ENCODE data around the gene CREB1. TPM values are rescaled to one million over a fixed set of nuclear protein-coding genes. Genes with fewer than 3 reads are reported as not detected.

The CREB1 gene
- total and polyA plus RNA-seq, 2 donors (not counting 1 experiment from before 2014, with no cell fraction given), result 42.5 to 156 TPM

DNA sequence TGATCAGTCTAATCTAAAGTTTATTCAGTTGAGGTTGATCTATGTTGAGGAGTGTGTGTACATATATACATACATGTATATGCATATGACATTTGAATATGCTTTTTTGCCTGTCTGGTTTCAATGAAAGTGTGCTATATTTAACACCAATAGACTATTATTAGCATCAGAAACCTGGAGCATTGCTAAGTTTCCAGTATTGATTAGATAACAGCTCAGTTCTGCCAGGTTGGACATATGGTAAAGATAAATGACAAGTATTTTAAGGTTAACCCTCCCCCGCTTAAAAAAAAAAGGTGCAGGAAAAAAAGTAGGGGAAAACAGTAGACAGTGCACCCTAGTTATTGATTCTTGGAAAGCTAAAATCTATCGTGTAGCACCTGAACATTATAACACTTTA, 19.4 kb downstream of the CREB1 start:
- Mint-ChIP-seq H3K27ac (no peak overlapping the region), H3K4me1 (peaks cover 54% of the 10 kb centered on the region), H3K9me3 (ENCODE audit: insufficient read depth) (no peaks in the 10 kb centered on the region), H3K4me3 (no peak overlapping the region), H3K27me3 (no peaks in the 10 kb centered on the region)
- DNase-seq (no peak), ATAC-seq (ENCODE audit: low read depth) (no peak)
- H3K4me1 ChIP-seq (ENCODE audit: control insufficient read depth in 2 of 2, insufficient read depth in 2 of 2, low read length in 2 of 2), result peaks cover 3 to 9% of the 10 kb centered on the region in 2 donors
- no peak overlapping the region for H3K4me2 ChIP-seq (replicated peaks; ENCODE audit: low read depth, low read length, poor library complexity, severe bottlenecking)
- TF ChIP-seq EZH2 (IDR thresholded peaks at IDR 0.05; ENCODE audit: borderline replicate concordance, insufficient read depth, low read depth, low read length, poor library complexity, severe bottlenecking) (no peak), CTCF (IDR thresholded peaks at IDR 0.05) (no peak)
- no peak overlapping the region for H3K27ac ChIP-seq (ENCODE audit: low read length in 2 of 2)
- no CpG with 5 or more reads among the region's 2 CpGs for WGBS (ENCODE audit: insufficient coverage)
- no peaks in the 10 kb centered on the region for H3K9me3 ChIP-seq (ENCODE audit: control extremely low read depth in 1 of 3, control insufficient read depth in 2 of 3, insufficient read depth in 1 of 3, low read length in 2 of 3)
- peaks cover 0 to 7% of the 10 kb centered on the region in 2 experiments for H3K36me3 ChIP-seq (replicated peaks in 1 of 2; ENCODE audit: control extremely low read depth in 1 of 2, control insufficient read depth in 1 of 2, extremely low read depth in 1 of 2, insufficient read depth in 2 of 2, low read length in 1 of 2)
- no peak overlapping the region for H3K9ac ChIP-seq (ENCODE audit: low read length)
- POLR2A ChIA-PET, result interaction anchor here (0.7 to 1.2 kb wide), 2 partner anchors 19 to 77 kb away, joined by 3 to 5 read pairs; no protein-coding TSS in a partner anchor
- CTCF ChIA-PET, result no interaction called here
- no peak overlapping the region for H2AFZ ChIP-seq (ENCODE audit: insufficient read depth, low read depth, low read length, poor library complexity, severe bottlenecking)
- H4K20me1 ChIP-seq (ENCODE audit: control insufficient read depth, insufficient read depth, low read length, poor library complexity, severe bottlenecking), result peaks cover 57% of the 10 kb centered on the region
- no peak overlapping the region for H3K4me3 ChIP-seq (ENCODE audit: control extremely low read depth in 1 of 5, extremely low read depth in 1 of 5, insufficient read depth in 1 of 5, low read depth in 2 of 5, low read length in 4 of 5)
- intact Hi-C loops (cut with micrococcal nuclease), result loop anchor here (2.0 kb wide), 1 partner anchor 14 kb away; no protein-coding TSS in a partner anchor
- H3K79me2 ChIP-seq (ENCODE audit: control insufficient read depth, insufficient read depth, low read length), result peaks cover 97% of the 10 kb centered on the region
- no peaks in the 10 kb centered on the region for H3K27me3 ChIP-seq (replicated peaks in 1 of 4; ENCODE audit: control extremely low read depth in 1 of 4, control insufficient read depth in 3 of 4, insufficient read depth in 4 of 4, low read length in 3 of 4)

GRCh38 chr2:207558079-207558491, 28.3 kb downstream of the CREB1 start:
- H3K4me1 ChIP-seq (ENCODE audit: control insufficient read depth in 2 of 2, insufficient read depth in 2 of 2, low read length in 2 of 2), result peaks cover 4 to 6% of the 10 kb centered on the region in 2 donors
- H3K4me3 ChIP-seq (ENCODE audit: control extremely low read depth in 1 of 5, extremely low read depth in 1 of 5, insufficient read depth in 1 of 5, low read depth in 2 of 5, low read length in 4 of 5), result no peak overlapping the region
- DNase-seq (no peak), ATAC-seq (ENCODE audit: low read depth) (no peak)
- TF ChIP-seq EZH2 (IDR thresholded peaks at IDR 0.05; ENCODE audit: borderline replicate concordance, insufficient read depth, low read depth, low read length, poor library complexity, severe bottlenecking) (no peak), CTCF (IDR thresholded peaks at IDR 0.05) (no peak)
- no peak overlapping the region for H2AFZ ChIP-seq (ENCODE audit: insufficient read depth, low read depth, low read length, poor library complexity, severe bottlenecking)
- H3K27ac ChIP-seq (ENCODE audit: low read length in 2 of 2), result no peak overlapping the region
- CTCF ChIA-PET, result no interaction called here
- Mint-ChIP-seq H3K9me3 (ENCODE audit: insufficient read depth) (no peaks in the 10 kb centered on the region), H3K4me3 (no peak overlapping the region), H3K27me3 (no peaks in the 10 kb centered on the region), H3K27ac (peak overlapping the region; percentile 3), H3K4me1 (peaks cover 24% of the 10 kb centered on the region)
- POLR2A ChIA-PET, result no interaction called here
- 100% methylated on average over 1 of the region's 1 CpG for WGBS (ENCODE audit: insufficient coverage)
- no peak overlapping the region for H3K9ac ChIP-seq (ENCODE audit: low read length)
- no peak overlapping the region for H3K4me2 ChIP-seq (replicated peaks; ENCODE audit: low read depth, low read length, poor library complexity, severe bottlenecking)
- no peaks in the 10 kb centered on the region for H3K9me3 ChIP-seq (ENCODE audit: control extremely low read depth in 1 of 3, control insufficient read depth in 2 of 3, insufficient read depth in 1 of 3, low read length in 2 of 3)
- H3K27me3 ChIP-seq (replicated peaks in 1 of 4; ENCODE audit: control extremely low read depth in 1 of 4, control insufficient read depth in 3 of 4, insufficient read depth in 4 of 4, low read length in 3 of 4), result no peaks in the 10 kb centered on the region
- peaks cover 23% of the 10 kb centered on the region for H4K20me1 ChIP-seq (ENCODE audit: control insufficient read depth, insufficient read depth, low read length, poor library complexity, severe bottlenecking)
- H3K79me2 ChIP-seq (ENCODE audit: control insufficient read depth, insufficient read depth, low read length), result peaks cover 66% of the 10 kb centered on the region
- intact Hi-C loops (cut with micrococcal nuclease), result no loop called here
- H3K36me3 ChIP-seq (replicated peaks in 1 of 2; ENCODE audit: control extremely low read depth in 1 of 2, control insufficient read depth in 1 of 2, extremely low read depth in 1 of 2, insufficient read depth in 2 of 2, low read length in 1 of 2), result peaks cover 9 to 53% of the 10 kb centered on the region in 2 experiments

All from B cell (primary cell).